Middle frontal gyrus (tissue), 1 donor: ENCODE results near the gene AKT3.
"Not testable (repeated sequence)": the region's sequence is repeated elsewhere in the genome, so short reads cannot be mapped to it uniquely, and the experiment has no call there.

Source experiments
- DNase-seq: peaks from one replicate; pipeline ENCODE4 v3.0.0-alpha.2; 2015; ENCODE audit warnings: low spot score; ENCODE audit errors: extremely low spot score

Gene AKT3

GRCh38 chr1:243850202-243850451, at the start of gene AKT3:
TSS of gene AKT3 (minus strand) at chr1:243850243. CDS start at chr1:243843170, 7,073 bp downstream.
- DNase-seq: no peak

DNA sequence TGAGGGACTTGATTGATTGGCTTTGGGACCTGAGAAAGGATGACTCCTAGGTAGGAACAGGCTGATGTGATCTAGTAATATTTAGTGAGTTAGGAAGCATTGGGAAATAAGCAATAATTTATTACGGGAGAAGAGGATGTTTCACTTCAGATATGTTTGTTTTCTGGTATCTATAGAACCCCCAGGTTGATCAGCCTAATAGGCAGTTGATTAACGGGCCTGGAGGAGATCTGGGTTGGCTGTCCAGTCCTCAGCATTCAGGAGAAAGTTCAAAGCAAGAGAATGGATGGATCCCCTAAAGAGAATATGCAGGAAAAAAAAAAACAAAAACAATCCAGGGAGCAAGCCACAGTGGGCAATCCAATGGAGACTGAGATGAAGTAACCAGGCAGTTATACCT, 48.2 kb upstream of the AKT3 start:
- no peak for DNase-seq

DNA sequence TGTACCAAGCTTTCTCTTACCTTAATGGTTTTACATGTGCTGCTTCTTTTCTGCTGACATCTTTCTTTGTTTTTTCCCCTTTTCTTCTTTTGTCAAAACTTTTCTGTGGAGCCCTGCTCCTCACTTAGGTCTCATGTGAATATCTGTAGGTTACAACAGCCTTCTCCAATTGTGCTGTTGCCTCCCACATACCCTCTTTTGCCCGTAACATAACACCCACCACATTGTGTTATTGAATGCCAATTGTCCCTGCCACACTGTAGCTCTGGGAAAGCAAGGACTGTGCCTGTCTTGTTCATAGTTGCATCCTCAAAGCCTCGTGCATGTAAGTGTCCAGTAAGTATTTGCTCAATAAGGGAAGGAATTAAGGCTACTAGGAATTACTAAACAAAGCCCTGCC, 46.3 kb upstream of the AKT3 start:
- DNase-seq: no peak

DNA sequence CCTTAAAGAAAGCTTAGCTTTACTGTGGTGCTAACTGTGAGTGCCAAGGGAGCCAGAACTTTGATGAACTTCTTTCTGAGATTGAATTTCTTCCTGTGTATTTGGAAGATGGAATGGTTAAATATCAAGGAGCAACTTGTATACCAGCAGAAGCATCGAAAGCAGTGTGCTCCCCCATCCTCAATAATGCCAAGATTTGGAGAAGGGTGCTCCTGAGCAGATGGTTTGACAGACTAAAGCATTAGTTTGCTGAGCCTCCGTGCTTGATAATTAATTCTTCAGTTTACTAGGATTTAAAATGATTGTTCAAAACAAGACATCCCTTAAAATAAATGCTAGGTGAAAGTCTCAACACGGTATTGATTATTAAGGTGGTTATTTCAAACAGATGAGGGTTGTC, 42.4 kb upstream of the AKT3 start:
- no peak for DNase-seq

- no peak for DNase-seq
These were observed 40.5 kb upstream of the AKT3 start for GRCh38 chr1:243890576-243890975.

GRCh38 chr1:243885806-243886205, 35.8 kb upstream of the AKT3 start:
- DNase-seq: no peak

DNA sequence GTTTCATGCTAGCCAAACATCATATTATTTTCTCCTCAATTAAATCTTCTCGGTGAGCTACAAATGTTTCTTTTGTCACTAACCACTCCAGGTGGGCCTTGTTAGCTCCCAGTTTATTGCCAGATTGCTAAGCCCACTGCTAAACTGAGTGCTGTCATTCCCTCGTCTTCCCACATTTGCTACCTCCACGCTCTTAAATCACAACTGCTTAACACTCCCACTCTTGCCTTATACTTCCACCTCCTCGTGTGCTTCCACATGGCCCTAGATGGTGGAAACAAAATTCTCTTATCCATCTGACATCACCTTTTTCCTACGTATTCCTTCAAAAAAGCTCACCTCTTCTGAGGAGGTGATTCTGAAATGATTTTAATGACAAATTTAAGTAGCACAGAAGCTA, 34.6 kb upstream of the AKT3 start:
- no peak for DNase-seq

GRCh38 chr1:243883551-243883950, 33.5 kb upstream of the AKT3 start:
- no peak for DNase-seq

- DNase-seq: no peak
These were observed 32.2 kb upstream of the AKT3 start for GRCh38 chr1:243882276-243882675.

DNA sequence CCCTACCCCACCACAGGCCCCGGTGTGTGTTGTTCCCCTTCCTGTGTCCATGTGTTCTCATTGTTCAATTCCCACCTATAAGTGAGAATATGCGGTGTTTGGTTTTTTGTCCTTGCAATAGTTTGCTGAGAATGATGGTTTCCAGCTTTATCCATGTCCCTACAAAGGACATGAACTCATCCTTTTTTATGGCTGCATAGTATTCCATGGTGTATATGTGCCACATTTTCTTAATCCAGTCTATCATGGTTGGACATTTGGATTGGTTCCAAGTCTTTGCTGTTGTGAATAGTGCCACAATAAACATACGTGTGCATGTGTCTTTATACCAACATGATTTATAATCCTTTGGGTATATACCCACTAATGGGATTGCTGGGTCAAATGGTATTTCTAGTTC, 27.0 kb upstream of the AKT3 start:
- DNase-seq: not testable (repeated sequence)

- DNase-seq: no peak
These were observed 5.7 kb upstream of the AKT3 start for GRCh38 chr1:243855616-243856318.

DNA sequence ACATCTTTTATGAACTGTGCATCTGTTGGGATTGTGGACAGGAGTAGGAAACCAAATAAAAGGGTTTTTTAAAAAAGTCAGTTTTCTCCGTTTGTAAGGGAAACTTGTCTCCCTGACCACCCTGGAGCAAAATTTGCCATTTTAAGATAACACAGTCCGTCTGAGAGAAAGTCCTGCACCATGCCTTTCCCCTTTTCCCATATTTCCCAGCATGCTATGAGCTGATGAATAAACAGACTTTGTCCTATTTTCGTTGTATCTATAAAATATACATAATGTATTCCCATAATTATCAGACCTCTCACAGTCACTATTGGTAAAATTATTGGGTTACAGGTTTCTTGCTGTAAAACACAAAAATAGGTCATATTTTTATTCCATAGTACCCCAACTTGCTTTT, 1.7 kb upstream of the AKT3 start:
- DNase-seq: no peak

DNA sequence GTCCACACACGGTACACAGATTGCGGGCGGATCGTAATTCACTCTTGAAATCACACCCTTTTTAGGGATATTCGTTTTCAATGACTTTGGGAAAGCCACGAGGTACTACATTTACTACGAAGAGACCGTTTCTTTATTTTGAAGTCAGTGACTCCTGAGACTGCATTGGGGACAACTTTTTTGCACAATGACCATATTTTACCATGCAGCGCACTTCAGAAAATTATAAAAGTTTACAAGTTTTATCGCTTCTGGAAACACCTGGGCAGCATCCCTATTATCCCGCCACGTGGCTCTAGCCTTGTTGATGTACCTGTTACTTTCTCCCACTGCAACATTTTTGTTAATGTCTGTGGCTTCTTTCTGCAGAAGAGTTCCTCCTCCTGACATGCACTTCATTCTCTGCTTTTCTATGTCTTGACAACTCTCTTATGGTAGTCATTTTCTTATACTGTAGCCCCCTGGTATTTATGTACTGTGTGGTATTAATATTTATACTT, 1.3 kb upstream of the AKT3 start:
- DNase-seq: no peak

DNA sequence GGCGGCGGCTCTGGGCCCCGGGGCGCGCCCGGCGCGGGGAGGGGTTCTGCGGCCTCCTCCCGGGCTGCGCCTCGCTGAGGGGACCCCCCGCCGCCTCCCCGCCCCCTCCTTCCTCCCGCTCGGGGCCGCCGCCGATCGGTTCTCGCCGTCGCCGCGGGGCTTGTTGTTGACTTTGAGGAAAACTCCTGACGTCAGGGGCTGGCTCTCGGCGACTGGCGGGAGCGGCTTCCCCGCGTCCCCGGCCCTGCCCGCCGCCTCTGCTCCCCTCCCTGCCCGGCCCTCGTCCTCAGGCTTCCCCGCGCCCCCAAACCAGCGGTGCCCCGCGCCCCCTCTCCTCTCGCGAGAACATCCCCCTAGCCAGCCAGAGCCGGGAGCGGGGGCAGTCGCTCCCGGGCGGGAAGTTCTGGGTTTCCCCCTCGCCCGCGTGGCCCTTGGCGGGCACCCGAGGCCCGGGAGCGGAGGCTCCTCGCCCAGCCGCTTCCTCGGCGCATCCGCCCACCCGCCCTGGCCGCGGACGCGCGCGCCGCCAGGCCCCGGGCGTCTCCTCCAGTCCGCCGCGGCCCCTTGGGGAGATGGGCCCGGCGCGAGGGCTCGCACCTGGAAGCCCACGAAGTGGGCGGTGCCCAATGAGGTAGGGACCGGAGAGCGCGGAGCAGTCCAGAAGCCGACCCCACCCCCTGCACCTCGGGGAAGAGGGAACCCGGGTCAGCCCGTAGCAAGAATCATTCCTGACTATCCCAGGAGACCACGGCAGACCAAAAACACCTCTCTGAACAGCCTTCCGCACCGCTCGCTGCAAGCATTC, 611 bp upstream of the AKT3 start:
- DNase-seq: peak; percentile 30

GRCh38 chr1:243849421-243850201, 432 bp downstream of the AKT3 start:
- no peak for DNase-seq

GRCh38 chr1:243848858-243849420, 1.1 kb downstream of the AKT3 start:
- DNase-seq: peak; percentile 52

GRCh38 chr1:243848165-243848857, 1.7 kb downstream of the AKT3 start:
- no peak for DNase-seq

DNA sequence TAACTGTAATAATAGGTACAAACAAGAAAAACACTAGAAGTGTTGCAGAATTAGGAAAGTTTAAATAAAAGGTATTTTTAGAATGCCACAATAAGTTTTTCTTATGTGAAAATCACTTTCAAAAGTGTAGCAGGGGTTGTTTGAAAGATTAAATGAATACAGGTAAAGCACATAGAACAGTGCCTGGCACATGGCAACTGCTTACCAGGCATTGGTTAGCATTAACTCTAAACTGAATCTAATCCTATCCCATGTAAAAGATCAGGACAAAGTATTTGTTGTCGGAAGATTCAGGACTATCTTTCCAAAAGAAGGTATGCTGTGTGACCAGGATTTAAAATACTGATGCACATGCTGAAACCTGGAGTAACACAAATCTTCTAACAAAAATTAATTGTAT, 3.3 kb downstream of the AKT3 start:
- DNase-seq: no peak

- DNase-seq: no peak
These were observed 4.2 kb downstream of the AKT3 start for GRCh38 chr1:243845888-243846287.

GRCh38 chr1:243844186-243844585, 5.9 kb downstream of the AKT3 start:
- no peak for DNase-seq

GRCh38 chr1:243842978-243843511, 7.0 kb downstream of the AKT3 start:
- DNase-seq: no peak
